ENCODE data around the gene MEPCE.

MEPCE gene

DNA sequence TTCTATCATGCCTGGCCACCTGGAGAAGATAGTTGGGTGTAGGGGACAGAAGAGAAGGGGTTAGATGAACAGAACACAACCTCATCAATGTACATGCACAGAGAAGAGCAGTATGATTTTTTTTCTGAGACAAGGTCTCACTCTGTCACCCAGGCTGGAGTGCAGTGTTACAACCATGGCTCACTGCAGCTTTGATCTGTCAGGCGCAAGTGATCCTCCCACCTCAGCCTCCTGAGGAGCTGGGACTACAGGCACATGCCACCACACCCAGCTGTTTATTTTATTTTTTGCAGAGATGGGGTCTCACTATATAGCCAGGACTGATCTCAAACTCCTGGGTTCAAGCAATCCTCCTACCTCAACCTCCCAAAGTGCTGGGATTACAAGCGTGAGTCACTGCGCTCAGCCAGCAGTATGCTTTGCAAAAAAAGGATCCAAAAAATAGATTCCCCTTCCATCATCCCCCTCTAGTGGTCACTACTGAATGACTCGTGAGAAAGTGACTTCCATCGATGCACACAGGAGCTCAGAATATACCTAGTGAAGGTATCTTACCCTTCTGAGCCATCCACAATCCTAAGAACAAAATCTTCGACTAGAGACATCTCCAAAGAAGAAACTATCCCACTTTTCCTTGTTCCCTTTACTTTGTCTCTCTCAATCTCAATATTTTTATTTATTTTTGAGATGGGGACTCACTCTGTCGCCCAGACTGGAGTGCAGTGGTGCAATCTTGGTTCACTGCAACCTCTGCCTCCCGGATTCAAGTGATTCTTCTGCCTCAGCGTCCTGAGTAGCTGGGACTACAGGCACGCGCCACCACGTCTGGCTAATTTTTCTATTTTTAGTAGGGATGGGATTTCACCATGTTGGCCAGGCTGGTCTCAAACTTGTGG is 22.1 kb upstream of the MEPCE start:
- DNase-seq: peak; percentile 75 to 88 (median 80)

DNA sequence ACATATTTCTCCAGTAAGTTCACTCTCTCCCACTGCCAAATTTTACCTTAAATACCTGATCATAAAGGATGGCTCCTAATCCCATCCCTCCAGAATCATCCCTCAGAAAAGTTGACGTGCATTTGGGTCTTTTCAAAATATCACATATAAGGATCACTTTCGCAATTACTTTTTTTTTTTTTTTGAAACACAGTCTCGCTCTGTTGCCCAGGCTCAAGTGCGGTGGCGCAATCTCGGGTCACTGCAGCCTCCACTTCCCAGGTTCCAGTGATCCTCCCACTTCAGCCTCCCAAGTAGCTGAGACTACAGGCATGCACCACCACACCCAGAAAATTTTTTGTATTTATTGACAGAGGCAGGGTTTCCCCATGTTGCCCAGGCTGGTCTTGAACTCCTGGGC is 18.5 kb upstream of the MEPCE start:
- DNase-seq: no peak

DNA sequence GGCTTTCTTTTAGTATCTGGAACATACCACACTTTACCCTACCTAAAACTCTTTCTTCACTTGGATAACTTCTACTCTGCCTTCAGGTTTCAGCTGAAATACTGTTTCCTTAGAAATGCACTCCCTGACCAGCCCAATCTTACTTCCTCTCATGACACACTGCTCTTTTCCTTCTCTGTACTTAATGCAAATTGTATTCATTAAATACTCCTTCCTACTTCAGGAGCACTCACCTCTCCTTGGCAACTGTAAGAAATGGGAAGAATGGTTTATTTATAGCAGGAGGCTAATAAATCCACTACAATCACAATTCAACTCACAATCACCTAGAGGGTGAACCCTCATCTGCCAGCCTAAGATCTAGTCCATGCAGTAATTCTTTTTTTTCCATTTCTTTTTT is 16.3 kb upstream of the MEPCE start:
- peak in 2 of 4 experiments; percentile 27 to 36 for DNase-seq

DNA sequence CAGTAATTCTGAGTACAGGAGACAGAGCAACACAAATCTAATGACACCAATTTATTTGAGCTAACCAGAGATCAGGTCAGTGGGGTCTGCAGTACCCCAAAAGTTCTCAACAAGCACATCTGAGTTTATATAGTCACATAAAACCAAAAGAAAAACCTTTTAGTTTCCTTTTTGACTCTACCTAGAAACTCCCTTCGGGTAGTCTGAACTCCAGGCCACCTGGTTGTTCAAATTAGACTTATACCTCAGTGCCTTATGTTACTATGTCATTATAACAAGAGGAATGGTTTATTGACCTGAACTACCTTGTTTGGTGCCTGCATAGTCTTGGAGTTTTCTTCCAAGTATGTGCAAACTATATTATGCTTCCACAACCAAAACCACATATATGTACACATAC is 15.7 kb upstream of the MEPCE start:
- DNase-seq: no peak

- DNase-seq: no peak
These were observed 14.2 kb upstream of the MEPCE start for GRCh38 chr7:100415448-100415847.

- DNase-seq: no peak
These were observed 10.5 kb upstream of the MEPCE start for GRCh38 chr7:100418930-100419659.

- no peak for DNase-seq
These were observed 9.9 kb upstream of the MEPCE start for GRCh38 chr7:100419660-100420226.

- no peak for DNase-seq
These were observed 6.3 kb upstream of the MEPCE start for GRCh38 chr7:100423315-100423714.

GRCh38 chr7:100425347-100425746 is 4.3 kb upstream of the MEPCE start:
- DNase-seq: no peak

- DNase-seq: no peak
These were observed 3.1 kb upstream of the MEPCE start for GRCh38 chr7:100426516-100426915.

GRCh38 chr7:100427762-100428198 is 1.9 kb upstream of the MEPCE start:
- DNase-seq: no peak

DNA sequence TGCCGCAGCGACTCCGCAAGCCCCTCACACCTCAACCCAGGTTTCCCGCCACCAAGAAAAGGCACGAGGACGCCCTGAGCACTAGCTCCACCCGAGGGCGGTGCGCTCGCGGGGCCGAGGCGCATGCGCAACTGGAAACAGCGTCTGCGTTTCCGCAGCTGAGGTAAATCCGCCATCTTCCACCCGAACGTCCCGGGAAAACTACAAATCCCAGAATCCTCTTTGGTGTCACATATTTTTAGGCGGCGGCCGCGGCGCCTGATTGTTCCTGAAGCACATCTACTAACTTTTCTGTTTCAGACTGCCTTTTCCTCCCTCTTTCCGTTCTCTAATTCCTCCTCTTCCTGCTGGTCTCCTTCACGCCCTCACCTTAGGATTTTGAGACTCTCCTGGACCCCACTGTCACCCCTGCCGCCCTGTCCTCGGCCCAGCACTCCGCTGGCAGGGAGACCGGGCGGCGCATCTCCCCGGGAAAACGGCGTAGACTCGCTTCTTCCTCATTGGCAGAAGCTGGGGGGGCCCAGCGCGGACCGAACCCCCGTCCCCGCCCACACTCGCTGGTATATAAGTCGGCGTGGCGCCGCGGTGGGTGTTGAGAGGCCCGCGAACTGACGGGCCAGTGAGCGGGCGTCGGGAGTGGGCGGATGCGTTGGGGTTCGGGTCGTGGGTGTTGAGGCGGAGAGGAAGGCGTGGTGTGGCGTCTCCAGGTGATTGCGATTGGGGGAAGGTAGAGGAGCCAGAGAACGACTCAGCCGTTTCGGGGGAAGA is 1.2 kb upstream of the MEPCE start, which contains the start of gene ZCWPW1:
Gene ZCWPW1 (minus strand): TSS at position 505 of the 768 bp plus-strand sequence. CDS start 8,054 bp downstream, outside the sequence.
- DNase-seq: peak; percentile 97 to 99 (median 98)

DNA sequence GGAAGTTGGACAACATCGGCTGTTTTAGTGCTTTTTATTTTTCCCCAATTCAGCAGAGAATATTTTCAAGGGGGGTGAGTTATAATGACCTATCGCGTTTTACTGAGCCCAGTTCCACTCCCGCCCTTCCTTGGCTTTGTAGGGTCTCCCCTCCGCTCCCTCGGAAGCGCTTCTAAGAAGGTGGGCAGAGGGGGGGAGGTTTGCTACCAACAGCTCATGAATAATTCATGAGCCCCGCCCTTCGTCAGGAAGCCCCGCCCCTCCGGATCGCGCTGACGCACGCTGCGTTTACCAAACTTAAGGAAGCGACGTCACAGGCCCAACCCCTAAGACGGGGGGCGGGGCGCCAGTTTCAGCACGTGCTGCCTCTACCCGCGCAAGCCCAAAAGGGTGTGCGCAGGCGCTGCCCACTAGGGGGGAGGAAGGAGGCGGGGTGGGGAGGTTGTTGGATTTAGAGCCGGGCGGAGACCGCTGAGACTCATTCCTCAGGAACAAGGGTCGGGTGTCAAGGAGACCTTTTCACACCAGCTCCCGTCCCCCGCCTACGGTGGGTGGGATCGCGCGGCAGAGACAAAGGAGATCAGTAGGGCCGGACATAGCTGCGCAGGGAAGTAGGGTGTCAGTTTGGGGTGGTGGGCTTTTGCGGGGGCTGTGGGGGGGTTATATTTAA is 529 bp upstream of the MEPCE start:
- DNase-seq: peak; percentile 100

DNA sequence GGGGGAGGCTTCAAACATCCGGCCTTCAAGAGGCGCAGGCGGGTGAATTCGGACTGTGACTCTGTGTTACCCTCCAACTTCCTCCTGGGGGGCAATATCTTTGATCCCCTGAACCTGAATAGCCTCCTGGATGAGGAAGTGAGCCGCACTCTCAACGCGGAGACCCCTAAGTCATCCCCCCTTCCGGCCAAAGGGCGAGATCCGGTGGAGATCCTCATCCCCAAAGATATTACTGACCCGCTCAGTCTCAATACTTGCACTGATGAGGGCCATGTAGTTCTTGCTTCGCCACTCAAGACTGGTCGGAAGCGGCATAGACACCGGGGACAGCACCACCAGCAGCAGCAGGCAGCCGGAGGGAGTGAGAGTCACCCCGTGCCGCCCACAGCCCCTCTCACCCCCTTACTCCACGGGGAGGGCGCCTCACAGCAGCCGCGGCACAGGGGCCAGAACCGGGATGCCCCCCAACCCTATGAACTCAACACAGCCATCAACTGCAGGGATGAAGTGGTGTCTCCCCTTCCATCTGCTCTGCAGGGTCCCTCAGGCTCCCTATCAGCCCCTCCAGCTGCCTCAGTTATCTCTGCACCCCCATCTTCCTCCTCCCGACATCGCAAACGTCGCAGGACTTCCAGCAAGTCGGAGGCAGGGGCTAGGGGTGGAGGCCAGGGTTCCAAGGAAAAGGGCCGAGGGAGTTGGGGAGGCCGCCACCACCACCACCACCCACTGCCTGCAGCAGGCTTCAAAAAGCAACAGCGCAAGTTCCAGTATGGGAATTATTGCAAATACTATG is 1.1 kb downstream of the MEPCE start:
- peak; percentile 21 to 45 (median 31) for DNase-seq

GRCh38 chr7:100431286-100431735 is 1.7 kb downstream of the MEPCE start:
- no peak for DNase-seq

DNA sequence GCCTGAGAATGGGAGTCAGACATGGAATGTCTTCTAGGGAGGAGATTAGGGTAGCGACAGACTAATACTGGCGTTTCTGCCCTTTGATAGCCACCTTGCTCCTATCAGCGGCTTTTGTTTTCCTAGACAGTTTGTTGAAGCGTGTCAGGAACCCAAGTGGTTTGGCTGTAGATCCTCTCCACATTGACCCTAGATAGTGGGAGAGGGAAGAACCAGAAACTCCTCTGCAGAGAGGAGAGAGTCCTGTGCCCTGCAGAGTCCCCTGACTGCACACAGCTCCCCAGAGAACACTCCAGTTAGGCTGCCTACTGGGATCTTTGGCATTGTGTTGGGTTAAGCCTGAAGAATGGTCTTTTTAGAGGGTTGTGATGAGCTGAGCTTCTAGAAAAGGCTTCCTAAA is 2.4 kb downstream of the MEPCE start:
- no peak for DNase-seq

GRCh38 chr7:100432621-100433275 is 3.1 kb downstream of the MEPCE start:
- DNase-seq: no peak

GRCh38 chr7:100433276-100433591 is 3.6 kb downstream of the MEPCE start:
- no peak for DNase-seq

DNA sequence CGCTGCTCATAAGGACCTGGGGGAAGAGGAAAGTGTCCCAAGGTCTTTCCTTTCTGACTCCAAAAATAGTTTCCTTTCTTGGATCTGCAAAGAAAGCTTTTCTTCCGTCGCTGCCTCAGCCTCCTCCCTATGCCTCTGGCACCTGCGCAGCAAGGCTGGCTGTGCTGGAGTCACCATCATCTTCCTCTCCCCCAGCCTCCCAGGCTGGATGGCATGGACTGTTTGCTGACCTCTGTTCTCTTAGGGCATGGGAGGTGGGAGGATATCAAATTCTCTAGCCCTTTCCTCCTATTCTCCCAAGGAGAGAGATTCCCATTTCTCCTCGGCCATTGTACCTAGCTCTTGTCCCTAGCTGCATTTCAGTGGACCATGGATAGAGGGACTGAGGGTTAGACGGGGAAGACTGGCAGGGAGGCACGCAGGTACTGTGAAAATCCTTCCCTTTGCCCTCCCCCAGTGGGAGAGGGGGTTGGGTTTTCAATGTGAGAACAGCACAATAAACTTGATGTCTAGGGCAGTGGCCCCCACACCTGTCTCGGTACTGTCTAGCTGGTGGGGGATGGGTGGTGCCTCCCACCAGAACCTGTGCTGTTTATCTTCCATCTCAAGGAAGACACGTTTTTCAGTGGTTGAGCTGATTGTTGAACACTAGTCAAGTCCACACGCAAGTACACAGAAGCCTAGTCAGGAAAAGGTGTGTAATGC is 4.1 kb downstream of the MEPCE start:
- no peak for DNase-seq

Measured in suppressor macrophage (primary cell).